ENCODE results near the gene TIGD1. TPM values are rescaled to one million over a fixed set of nuclear protein-coding genes. Genes with fewer than 3 reads are reported as not detected.

The TIGD1 gene
- total and polyA plus RNA-seq, 2 of the 13 experiments (the other 11 are each of a cell fraction or from before 2014, with no cell fraction given), result 3.5 to 9.5 TPM

DNA sequence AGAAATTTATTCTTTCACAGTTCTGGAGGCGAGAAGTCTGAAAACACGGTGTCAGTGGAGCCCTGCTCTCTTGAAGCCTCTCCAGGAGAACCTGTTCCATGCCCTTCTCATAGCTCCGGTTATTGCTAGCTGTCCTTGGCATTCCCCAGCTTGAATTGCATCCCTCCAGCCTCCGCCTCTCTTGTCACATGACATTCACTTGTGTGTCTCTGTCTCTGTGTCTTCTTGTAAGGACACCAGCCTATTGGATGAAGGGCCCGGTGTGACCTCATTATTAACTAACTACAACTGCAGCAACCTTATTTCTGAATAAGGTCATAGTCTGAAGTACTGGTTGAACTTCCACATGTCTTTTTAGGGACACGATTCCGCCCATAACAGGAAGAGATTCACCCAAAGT is 34.7 kb downstream of the TIGD1 start:
- no TSS peak for BruUV-seq (replicated peaks)
- H3K4me1 ChIP-seq (ENCODE audit: insufficient read depth, low read length), result no peaks in the 10 kb centered on the region
- H3K27me3 ChIP-seq (ENCODE audit: control insufficient read depth in 1 of 2, insufficient read depth in 2 of 2, low read length in 2 of 2), result peaks cover 20 to 67% of the 10 kb centered on the region in 2 experiments
- 35% methylated on average over 7 of the region's 7 CpGs for WGBS (ENCODE audit: low lambda C conversion rate)
- no peak overlapping the region for H3K4me2 ChIP-seq (ENCODE audit: low read depth, low read length)
- DNase-seq (ENCODE audit: low spot score), result no peak
- ChIA-PET POLR2A (no interaction called here), CTCF (ENCODE audit: low intra/inter-chr PET ratio, low total read pairs) (no interaction called here)
- no peak overlapping the region for H2AFZ ChIP-seq (ENCODE audit: low read length)
- H3K9me3 ChIP-seq (ENCODE audit: low read length), result no peaks in the 10 kb centered on the region
- TF ChIP-seq ZNF782 (CRISPR knock-in tag; IDR thresholded peaks at IDR 0.05; ENCODE audit: borderline replicate concordance) (no peak), TARDBP (CRISPR knock-in tag; IDR thresholded peaks at IDR 0.05) (no peak), TRIM24 (CRISPR knock-in tag; IDR thresholded peaks at IDR 0.05) (no peak), ADNP (CRISPR knock-in tag; IDR thresholded peaks at IDR 0.05) (no peak), MATR3 (CRISPR knock-in tag; IDR thresholded peaks at IDR 0.05) (no peak), ZNF660 (CRISPR knock-in tag; IDR thresholded peaks at IDR 0.05; ENCODE audit: borderline replicate concordance, low read depth) (no peak), ATAD3A (CRISPR knock-in tag; IDR thresholded peaks at IDR 0.05) (no peak), ZNF225 (CRISPR knock-in tag; IDR thresholded peaks at IDR 0.05) (no peak), ESRRA (CRISPR knock-in tag; IDR thresholded peaks at IDR 0.05; ENCODE audit: low read depth) (no peak), CBFB (CRISPR knock-in tag; IDR thresholded peaks at IDR 0.05) (no peak), RCOR2 (CRISPR knock-in tag; IDR thresholded peaks at IDR 0.05) (no peak), MAFG (CRISPR knock-in tag; IDR thresholded peaks at IDR 0.05) (no peak), CEBPG (CRISPR knock-in tag; IDR thresholded peaks at IDR 0.05) (no peak), TGIF2 (CRISPR knock-in tag; IDR thresholded peaks at IDR 0.05) (no peak)
- TF ChIP-seq, protein P1, sequence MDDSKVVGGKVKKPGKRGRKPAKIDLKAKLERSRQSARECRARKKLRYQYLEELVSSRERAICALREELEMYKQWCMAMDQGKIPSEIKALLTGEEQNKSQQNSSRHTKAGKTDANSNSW (CRISPR knock-in tag; IDR thresholded peaks at IDR 0.05; ENCODE audit: borderline replicate concordance), result no peak
- TF ChIP-seq, protein P2, sequence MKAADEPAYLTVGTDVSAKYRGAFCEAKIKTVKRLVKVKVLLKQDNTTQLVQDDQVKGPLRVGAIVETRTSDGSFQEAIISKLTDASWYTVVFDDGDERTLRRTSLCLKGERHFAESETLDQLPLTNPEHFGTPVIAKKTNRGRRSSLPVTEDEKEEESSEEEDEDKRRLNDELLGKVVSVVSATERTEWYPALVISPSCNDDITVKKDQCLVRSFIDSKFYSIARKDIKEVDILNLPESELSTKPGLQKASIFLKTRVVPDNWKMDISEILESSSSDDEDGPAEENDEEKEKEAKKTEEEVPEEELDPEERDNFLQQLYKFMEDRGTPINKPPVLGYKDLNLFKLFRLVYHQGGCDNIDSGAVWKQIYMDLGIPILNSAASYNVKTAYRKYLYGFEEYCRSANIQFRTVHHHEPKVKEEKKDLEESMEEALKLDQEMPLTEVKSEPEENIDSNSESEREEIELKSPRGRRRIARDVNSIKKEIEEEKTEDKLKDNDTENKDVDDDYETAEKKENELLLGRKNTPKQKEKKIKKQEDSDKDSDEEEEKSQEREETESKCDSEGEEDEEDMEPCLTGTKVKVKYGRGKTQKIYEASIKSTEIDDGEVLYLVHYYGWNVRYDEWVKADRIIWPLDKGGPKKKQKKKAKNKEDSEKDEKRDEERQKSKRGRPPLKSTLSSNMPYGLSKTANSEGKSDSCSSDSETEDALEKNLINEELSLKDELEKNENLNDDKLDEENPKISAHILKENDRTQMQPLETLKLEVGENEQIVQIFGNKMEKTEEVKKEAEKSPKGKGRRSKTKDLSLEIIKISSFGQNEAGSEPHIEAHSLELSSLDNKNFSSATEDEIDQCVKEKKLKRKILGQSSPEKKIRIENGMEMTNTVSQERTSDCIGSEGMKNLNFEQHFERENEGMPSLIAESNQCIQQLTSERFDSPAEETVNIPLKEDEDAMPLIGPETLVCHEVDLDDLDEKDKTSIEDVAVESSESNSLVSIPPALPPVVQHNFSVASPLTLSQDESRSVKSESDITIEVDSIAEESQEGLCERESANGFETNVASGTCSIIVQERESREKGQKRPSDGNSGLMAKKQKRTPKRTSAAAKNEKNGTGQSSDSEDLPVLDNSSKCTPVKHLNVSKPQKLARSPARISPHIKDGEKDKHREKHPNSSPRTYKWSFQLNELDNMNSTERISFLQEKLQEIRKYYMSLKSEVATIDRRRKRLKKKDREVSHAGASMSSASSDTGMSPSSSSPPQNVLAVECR (CRISPR knock-in tag; IDR thresholded peaks at IDR 0.05; ENCODE audit: borderline replicate concordance), result no peak
- TF ChIP-seq, protein P3, sequence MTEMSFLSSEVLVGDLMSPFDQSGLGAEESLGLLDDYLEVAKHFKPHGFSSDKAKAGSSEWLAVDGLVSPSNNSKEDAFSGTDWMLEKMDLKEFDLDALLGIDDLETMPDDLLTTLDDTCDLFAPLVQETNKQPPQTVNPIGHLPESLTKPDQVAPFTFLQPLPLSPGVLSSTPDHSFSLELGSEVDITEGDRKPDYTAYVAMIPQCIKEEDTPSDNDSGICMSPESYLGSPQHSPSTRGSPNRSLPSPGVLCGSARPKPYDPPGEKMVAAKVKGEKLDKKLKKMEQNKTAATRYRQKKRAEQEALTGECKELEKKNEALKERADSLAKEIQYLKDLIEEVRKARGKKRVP (CRISPR knock-in tag; IDR thresholded peaks at IDR 0.05), result no peak
- intact Hi-C loops (cut with micrococcal nuclease; ENCODE audit: unreplicated experiment) (no loop called here), in situ Hi-C loops (cut with HindIII; ENCODE audit: extremely low pct_ligation_motif_present, low pct_unique_long_range_greater_than_20kb) (loop anchor here (5.0 kb wide), 1 partner anchor 58 kb away; the partner anchor contains the start of gene ALPI)
- no peak for ATAC-seq
- H3K9ac ChIP-seq (ENCODE audit: insufficient read depth, low read depth, low read length), result no peak overlapping the region
- H3K4me3 ChIP-seq (replicated peaks in 1 of 3; ENCODE audit: insufficient read depth in 1 of 3, low read depth in 2 of 3, low read length in 3 of 3), result no peak overlapping the region
- H3K36me3 ChIP-seq (replicated peaks in 1 of 2; ENCODE audit: control insufficient read depth in 1 of 2, insufficient read depth in 2 of 2, low read length in 2 of 2), result no peaks in the 10 kb centered on the region
- FAIRE-seq, result no peak
- H4K20me1 ChIP-seq (ENCODE audit: insufficient read depth, low read length), result no peaks in the 10 kb centered on the region; the same call in 1 of the 2 replicates
- no peak overlapping the region for H3K27ac ChIP-seq (ENCODE audit: extremely low read length, insufficient read depth, low read length)
- no peaks in the 10 kb centered on the region for H3K79me2 ChIP-seq (ENCODE audit: insufficient read depth, low read length)
